Measurements from ENCODE around the gene MPL. TPM values are rescaled to one million over a fixed set of nuclear protein-coding genes. Genes with fewer than 3 reads are reported as not detected.

Gene MPL
- total and polyA plus RNA-seq, 2 of the 13 experiments (the other 11 are each of a cell fraction or from before 2014, with no cell fraction given), result not detected

GRCh38 chr1:43389326-43390313, 52.0 kb downstream of the MPL start, which contains the start of the genes MED8 and SZT2 (continued):
- TF ChIP-seq PCBP1 (IDR thresholded peaks at IDR 0.05; ENCODE audit: borderline replicate concordance, low read depth, low read length) (peak; percentile 89), ZFP90 (CRISPR knock-in tag; IDR thresholded peaks at IDR 0.05; ENCODE audit: borderline replicate concordance) (peak; percentile 86), ZNF563 (CRISPR knock-in tag; IDR thresholded peaks at IDR 0.05) (peak; percentile 64; the same call in 1 of the 2 replicates), ZNF343 (CRISPR knock-in tag; IDR thresholded peaks at IDR 0.05) (no peak), TAF1 (CRISPR knock-in tag; IDR thresholded peaks at IDR 0.05) (peak; percentile 77), ZNF546 (CRISPR knock-in tag; conservative IDR thresholded peaks at IDR 0.05) (0 out of 2 replicates have a peak, but pooled peaks have one; percentile 32), HNRNPL (IDR thresholded peaks at IDR 0.05; ENCODE audit: low read depth, low read length) (0 out of 2 replicates have a peak, but pooled peaks have one; percentile 50), TFDP2 (CRISPR knock-in tag; IDR thresholded peaks at IDR 0.05) (peak; percentile 75), GRHL1 (CRISPR knock-in tag; conservative IDR thresholded peaks at IDR 0.05) (no peak), ZBTB20 (CRISPR knock-in tag; IDR thresholded peaks at IDR 0.05; ENCODE audit: borderline replicate concordance, low read depth) (no peak; the same call in 1 of the 2 replicates), EED (CRISPR knock-in tag; IDR thresholded peaks at IDR 0.05) (peak; percentile 37; the same call in 1 of the 2 replicates), ZNF749 (CRISPR knock-in tag; IDR thresholded peaks at IDR 0.05; ENCODE audit: borderline replicate concordance) (peak; percentile 69), ZNF597 (CRISPR knock-in tag; IDR thresholded peaks at IDR 0.05) (no peak), ZNF121 (CRISPR knock-in tag; IDR thresholded peaks at IDR 0.05) (peak; percentile 74), ZNF207 (IDR thresholded peaks at IDR 0.05; ENCODE audit: borderline replicate concordance) (no peak), MTF2 (CRISPR knock-in tag; IDR thresholded peaks at IDR 0.05; ENCODE audit: borderline replicate concordance) (peak; percentile 48; the same call in 1 of the 2 replicates), ZHX1 (CRISPR knock-in tag; IDR thresholded peaks at IDR 0.05; ENCODE audit: low read depth) (peak; percentile 49; the same call in 1 of the 2 replicates), REL (CRISPR knock-in tag; conservative IDR thresholded peaks at IDR 0.05) (no peak), FOSL1 (CRISPR knock-in tag; IDR thresholded peaks at IDR 0.05; ENCODE audit: borderline replicate concordance) (no peak), EHMT2 (IDR thresholded peaks at IDR 0.05; ENCODE audit: borderline replicate concordance, low read depth, low read length) (no peak)

Measured in HepG2 (cell line).